Fibroblast of mammary gland (primary cell): ENCODE data around the gene RPL27A.
A peak's percentile ranks its signal among the peaks of the same experiment; 100 is the strongest.

Experiments
- DNase-seq: peaks from one replicate; pipeline ENCODE4 v3.0.0-alpha.2; 2010; ENCODE audit warnings: low read depth
- H3K4me3 ChIP-seq: 2 replicates; pipeline ENCODE4 v1.5.1; 2011; ENCODE audit warnings: low read depth, mild to moderate bottlenecking, low read length, moderate library complexity; ENCODE audit not compliant: control insufficient read depth
- TF ChIP-seq, protein P1 (sequence below): conservative IDR thresholded peaks from 2 replicates; pipeline ENCODE4 v1.5.1; 2011; ENCODE audit warnings: low read depth, low read length, inconsistent platforms; ENCODE audit not compliant: control insufficient read depth, insufficient read depth

Gene RPL27A

DNA sequence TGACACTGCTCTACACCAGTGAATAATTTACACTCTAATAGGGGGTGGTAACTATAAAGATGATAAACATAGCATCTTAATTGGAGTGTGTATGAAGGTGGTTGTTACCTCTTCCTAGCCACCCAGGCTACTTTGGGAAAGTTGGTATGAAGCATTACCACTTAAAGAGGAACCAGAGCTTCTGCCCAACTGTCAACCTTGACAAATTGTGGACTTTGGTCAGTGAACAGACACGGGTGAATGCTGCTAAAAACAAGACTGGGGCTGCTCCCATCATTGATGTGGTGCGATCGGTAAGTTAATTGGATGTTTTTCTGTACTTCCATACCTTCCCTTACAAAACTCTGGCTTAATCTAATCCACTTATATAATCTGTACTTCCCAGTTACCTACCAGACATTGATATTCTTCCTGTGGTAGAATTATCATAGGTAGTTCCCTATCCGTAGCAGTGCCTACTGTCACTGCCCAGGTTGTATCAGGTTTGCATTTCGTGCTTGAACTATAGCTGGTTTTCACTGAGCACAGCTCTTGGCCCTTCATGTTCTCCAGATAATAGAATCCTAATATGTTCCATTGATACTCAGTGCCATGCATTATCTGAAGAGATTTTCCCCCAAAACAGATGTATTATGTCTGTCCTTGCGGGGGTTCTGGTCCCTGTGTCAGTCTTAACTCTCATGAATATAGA is 2.2 kb downstream of the RPL27A start:
- TF ChIP-seq, protein P1, sequence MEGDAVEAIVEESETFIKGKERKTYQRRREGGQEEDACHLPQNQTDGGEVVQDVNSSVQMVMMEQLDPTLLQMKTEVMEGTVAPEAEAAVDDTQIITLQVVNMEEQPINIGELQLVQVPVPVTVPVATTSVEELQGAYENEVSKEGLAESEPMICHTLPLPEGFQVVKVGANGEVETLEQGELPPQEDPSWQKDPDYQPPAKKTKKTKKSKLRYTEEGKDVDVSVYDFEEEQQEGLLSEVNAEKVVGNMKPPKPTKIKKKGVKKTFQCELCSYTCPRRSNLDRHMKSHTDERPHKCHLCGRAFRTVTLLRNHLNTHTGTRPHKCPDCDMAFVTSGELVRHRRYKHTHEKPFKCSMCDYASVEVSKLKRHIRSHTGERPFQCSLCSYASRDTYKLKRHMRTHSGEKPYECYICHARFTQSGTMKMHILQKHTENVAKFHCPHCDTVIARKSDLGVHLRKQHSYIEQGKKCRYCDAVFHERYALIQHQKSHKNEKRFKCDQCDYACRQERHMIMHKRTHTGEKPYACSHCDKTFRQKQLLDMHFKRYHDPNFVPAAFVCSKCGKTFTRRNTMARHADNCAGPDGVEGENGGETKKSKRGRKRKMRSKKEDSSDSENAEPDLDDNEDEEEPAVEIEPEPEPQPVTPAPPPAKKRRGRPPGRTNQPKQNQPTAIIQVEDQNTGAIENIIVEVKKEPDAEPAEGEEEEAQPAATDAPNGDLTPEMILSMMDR: no peak
- peak overlapping the region; percentile 85 for H3K4me3 ChIP-seq
- no peak for DNase-seq

DNA sequence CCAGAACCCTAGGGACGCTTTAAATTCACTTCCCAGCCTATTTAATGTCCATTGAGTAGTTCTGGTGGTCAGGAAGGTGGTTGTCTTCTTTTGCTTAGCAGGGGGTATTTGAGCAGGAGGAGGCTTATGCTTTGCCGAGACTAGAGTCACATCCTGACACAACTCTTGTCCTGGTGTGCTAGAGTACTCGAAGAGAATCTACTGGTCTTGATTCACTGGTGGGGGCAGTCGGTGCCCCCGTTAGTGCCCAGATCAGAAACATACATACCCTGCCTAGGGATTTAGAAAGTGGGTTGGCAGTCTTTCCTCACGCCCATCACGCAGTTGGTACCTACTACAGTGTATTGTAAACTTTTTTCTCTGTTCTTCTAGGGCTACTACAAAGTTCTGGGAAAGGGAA is 2.7 kb downstream of the RPL27A start:
- no peak for DNase-seq
- TF ChIP-seq, protein P1: no peak
- H3K4me3 ChIP-seq: peak overlapping the region; percentile 85

DNA sequence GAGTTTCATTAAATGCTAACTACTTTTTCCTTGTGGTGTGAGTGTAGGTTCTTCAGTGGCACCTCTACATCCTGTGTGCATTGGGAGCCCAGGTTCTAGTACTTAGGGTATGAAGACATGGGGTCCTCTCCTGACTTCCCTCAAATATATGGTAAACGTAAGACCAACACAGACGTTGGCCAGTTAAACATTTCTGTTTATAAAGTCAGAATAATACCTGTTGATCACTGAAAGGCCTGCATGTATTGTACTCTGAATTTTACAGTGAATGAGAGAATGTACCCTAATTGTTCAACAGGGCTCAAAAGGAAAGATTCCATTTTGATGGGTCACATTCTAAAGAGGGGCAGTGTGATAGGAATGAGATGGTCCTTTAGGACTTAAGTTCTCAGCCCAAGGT is 3.2 kb downstream of the RPL27A start:
- no peak overlapping the region for H3K4me3 ChIP-seq
- TF ChIP-seq, protein P1: no peak
- no peak for DNase-seq

DNA sequence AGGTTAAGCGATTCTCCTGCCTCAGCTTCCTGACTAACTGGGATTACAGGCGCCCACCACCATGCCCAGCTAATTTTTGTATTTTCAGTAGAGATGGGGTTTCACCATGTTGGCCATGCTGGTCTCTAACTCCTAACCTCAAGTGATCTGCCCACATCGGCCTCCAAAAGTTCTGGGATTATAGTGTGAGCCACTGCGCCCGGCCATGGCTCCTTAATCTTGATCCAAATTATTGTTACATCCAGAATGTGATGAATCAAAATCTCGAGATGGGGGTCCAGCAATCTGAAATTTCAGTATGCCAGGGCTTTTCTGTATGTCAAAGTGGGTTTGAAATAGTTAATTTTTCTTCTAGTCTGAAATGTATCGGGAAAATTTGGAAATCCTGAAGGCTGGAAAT is 3.7 kb downstream of the RPL27A start:
- no peak overlapping the region for H3K4me3 ChIP-seq
- TF ChIP-seq, protein P1: no peak
- no peak for DNase-seq

DNA sequence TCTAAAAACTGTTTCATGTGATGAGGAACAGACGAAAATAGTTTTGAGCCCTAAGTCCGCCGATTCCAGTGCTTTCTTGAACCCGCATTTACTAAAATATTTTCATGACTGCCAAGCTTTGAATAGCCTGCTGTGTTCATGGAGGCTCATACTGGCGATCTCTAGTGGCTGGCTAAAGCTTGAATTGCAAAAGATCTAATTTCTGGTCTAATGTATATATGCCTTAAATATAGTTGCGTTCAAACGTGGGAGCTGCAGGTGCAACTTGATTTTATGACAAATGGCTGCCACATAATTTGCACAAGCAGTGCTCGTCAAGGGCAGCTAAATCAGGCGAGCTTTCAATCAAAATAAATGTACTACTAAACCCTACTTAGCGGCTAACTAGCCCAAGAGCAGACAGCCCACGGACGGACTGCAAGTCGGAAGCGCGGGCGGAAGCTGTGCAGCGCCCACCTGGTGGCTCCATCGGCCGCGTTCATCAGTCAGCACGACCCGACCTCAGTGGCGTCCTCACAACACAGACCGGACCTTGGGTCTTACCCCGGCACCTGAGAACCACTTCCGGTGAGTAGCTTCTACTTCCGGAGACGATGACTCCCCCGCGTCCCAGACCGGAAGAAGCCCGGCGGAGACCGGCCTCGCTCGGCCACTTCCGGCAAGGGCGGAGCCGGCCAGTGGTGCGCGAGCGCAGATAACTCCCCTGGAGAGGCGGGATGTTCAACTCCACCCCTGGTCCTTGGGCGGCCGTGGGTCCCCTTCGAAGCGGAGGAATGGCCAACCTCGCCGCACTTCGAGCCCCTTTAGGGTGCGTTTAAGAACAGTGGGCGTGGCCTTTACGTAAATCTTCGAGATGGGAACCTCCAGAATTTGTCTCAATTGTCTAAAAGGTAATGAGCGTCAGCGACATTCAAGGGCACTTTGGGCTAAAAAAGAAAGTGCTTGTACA is 6.1 kb downstream of the RPL27A start:
- peak; percentile 95 for DNase-seq
- peak overlapping the region; percentile 62 for H3K4me3 ChIP-seq
- TF ChIP-seq, protein P1: no peak

DNA sequence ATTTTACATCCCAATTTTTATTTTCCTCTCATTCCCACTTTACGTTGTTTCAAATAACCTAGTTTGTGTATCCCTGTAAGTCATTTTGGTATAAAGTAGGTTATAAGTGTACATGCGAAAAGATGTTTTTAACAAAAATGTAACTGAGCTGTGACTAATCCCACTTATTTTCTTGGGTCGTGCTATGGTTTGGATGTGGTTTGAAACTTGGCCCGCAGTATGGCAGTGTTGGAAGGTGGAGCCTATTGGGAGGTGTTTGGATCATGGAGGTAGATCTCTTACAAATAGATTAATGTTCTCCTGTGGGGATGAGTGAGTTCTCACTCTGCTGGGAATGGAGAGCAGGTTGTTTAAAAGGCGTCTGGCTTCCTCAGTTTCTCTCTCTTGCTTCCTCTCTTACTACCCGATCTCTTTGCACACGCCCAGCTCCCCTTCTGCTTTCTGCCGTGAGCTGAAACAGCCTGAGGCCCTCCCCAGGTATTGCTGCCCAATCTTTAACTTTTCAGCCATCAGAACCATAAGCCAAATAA is 7.2 kb downstream of the RPL27A start:
- DNase-seq: peak; percentile 44
- TF ChIP-seq, protein P1: no peak
- H3K4me3 ChIP-seq: peak overlapping the region; percentile 62
